Amniotic epithelial cell (primary cell): ENCODE measurements around the gene MPZL1.
"Not testable (repeated sequence)": the region's sequence is repeated elsewhere in the genome, so short reads cannot be mapped to it uniquely, and the experiment has no call there.

Experiments used
- DNase-seq: peaks from one replicate; pipeline ENCODE4 v3.0.0-alpha.2; 2010; ENCODE audit warnings: low read depth

The MPZL1 gene

GRCh38 chr1:167781558-167781957 is 59.8 kb downstream of the MPZL1 start:
- no peak for DNase-seq

GRCh38 chr1:167782946-167783345 is 61.2 kb downstream of the MPZL1 start:
- DNase-seq = no peak

GRCh38 chr1:167784876-167785550 is 63.2 kb downstream of the MPZL1 start:
- no peak for DNase-seq

- DNase-seq = no peak
Measured at GRCh38 chr1:167786502-167786901, 64.7 kb downstream of the MPZL1 start.

- DNase-seq = peak; percentile 10
Measured at GRCh38 chr1:167789501-167789900, 67.7 kb downstream of the MPZL1 start.

GRCh38 chr1:167790117-167790516 is 68.3 kb downstream of the MPZL1 start:
- DNase-seq = no peak

GRCh38 chr1:167791281-167792187 is 69.8 kb downstream of the MPZL1 start:
- peak; percentile 97 for DNase-seq

GRCh38 chr1:167792188-167792565 is 70.4 kb downstream of the MPZL1 start:
- no peak for DNase-seq

GRCh38 chr1:167794043-167794442 is 72.3 kb downstream of the MPZL1 start:
- DNase-seq = no peak

- DNase-seq = peak; percentile 47
Measured at GRCh38 chr1:167795810-167796740, 74.3 kb downstream of the MPZL1 start.

GRCh38 chr1:167797015-167797414 is 75.2 kb downstream of the MPZL1 start:
- DNase-seq = peak; percentile 97

- no peak for DNase-seq
Measured at GRCh38 chr1:167798952-167799351, 77.2 kb downstream of the MPZL1 start.

GRCh38 chr1:167799747-167800146 is 78.0 kb downstream of the MPZL1 start:
- no peak for DNase-seq

GRCh38 chr1:167800251-167800650 is 78.5 kb downstream of the MPZL1 start:
- DNase-seq = no peak

- DNase-seq = no peak
Measured at GRCh38 chr1:167802235-167802634, 80.5 kb downstream of the MPZL1 start.

- DNase-seq = peak; percentile 91
Measured at GRCh38 chr1:167803358-167804207, 81.8 kb downstream of the MPZL1 start.

- DNase-seq = no peak
Measured at GRCh38 chr1:167805041-167805556, 83.3 kb downstream of the MPZL1 start.

GRCh38 chr1:167806235-167806634 is 84.5 kb downstream of the MPZL1 start:
- not testable (repeated sequence) for DNase-seq

- DNase-seq = not testable (repeated sequence)
Measured at GRCh38 chr1:167806676-167807075, 84.9 kb downstream of the MPZL1 start.

GRCh38 chr1:167808104-167808503 is 86.3 kb downstream of the MPZL1 start:
- DNase-seq = peak; percentile 63

GRCh38 chr1:167808690-167809089 is 86.9 kb downstream of the MPZL1 start:
- DNase-seq = peak; percentile 56
